T-helper 1 cell (primary cell): ENCODE data around the gene SP9.

Source experiments
- DNase-seq, 5 donors: peaks; one replicate each; pipeline ENCODE4 v3.0.0-alpha.2; 2012 to 2020
- total RNA-seq, 4 donors: gene quantifications; one replicate each; lab custom pipeline; 2026; lab: John Stamatoyannopoulos, UW

SP9 gene
- total RNA-seq, result 0 reads per million in 4 donors

- no peak for DNase-seq
Measured at GRCh38 chr2:174334781-174335251, at the start of gene SP9. SP9 (plus strand) TSS chr2:174334954; CDS start chr2:174335093, 139 bp downstream.

- no peak for DNase-seq
Measured at GRCh38 chr2:174286172-174286571, 48.6 kb upstream of the SP9 start.

GRCh38 chr2:174292908-174293307, 41.8 kb upstream of the SP9 start:
- DNase-seq, result no peak

GRCh38 chr2:174300114-174300513, 34.6 kb upstream of the SP9 start:
- no peak for DNase-seq

- DNase-seq, result no peak
Measured at GRCh38 chr2:174312581-174313234, 22.0 kb upstream of the SP9 start.

GRCh38 chr2:174322149-174322548, 12.6 kb upstream of the SP9 start:
- DNase-seq, result no peak

- no peak for DNase-seq
Measured at GRCh38 chr2:174322746-174323145, 12.0 kb upstream of the SP9 start.

GRCh38 chr2:174324530-174324929, 10.2 kb upstream of the SP9 start:
- DNase-seq, result no peak

- DNase-seq, result no peak
Measured at GRCh38 chr2:174325373-174326160, 9.2 kb upstream of the SP9 start.

GRCh38 chr2:174326161-174327020, 8.4 kb upstream of the SP9 start:
- no peak for DNase-seq

- no peak for DNase-seq
Measured at GRCh38 chr2:174327021-174327840, 7.5 kb upstream of the SP9 start.

GRCh38 chr2:174327841-174328113, 7.0 kb upstream of the SP9 start:
- DNase-seq, result no peak

GRCh38 chr2:174328114-174328960, 6.4 kb upstream of the SP9 start:
- no peak for DNase-seq

GRCh38 chr2:174328961-174329715, 5.6 kb upstream of the SP9 start:
- no peak for DNase-seq

- DNase-seq, result no peak
Measured at GRCh38 chr2:174330945-174331594, 3.7 kb upstream of the SP9 start.

- no peak for DNase-seq
Measured at GRCh38 chr2:174331595-174332216, 3.0 kb upstream of the SP9 start.

- no peak for DNase-seq
Measured at GRCh38 chr2:174332217-174332963, 2.4 kb upstream of the SP9 start.

GRCh38 chr2:174333017-174333371, 1.8 kb upstream of the SP9 start:
- no peak for DNase-seq
